ENCODE data around the gene ACBD6.

GRCh38 chr1:180275726-180276125 lies 226.7 kb downstream of the ACBD6 start:
- TF ChIP-seq CTCF (IDR thresholded peaks at IDR 0.05; ENCODE audit: low read length) (no peak), EZH2 (IDR thresholded peaks at IDR 0.05; ENCODE audit: borderline replicate concordance, low read length) (no peak)
